Lower lobe of right lung (tissue), 2 donors: ENCODE measurements around the gene CHML. TPM values are rescaled to one million over a fixed set of nuclear protein-coding genes. Genes with fewer than 3 reads are reported as not detected.
"Not testable (repeated sequence)": the region's sequence is repeated elsewhere in the genome, so short reads cannot be mapped to it uniquely, and the experiment has no call there.

ENCODE experiments used
- ATAC-seq, 2 donors: fragments of 200-7000 bp; cut with Tn5 transposase; one replicate each; pipeline ENCODE4 v1.9.1; 2020 to 2022; ENCODE audit warnings: mild to moderate bottlenecking in 2 of 2, moderate library complexity in 2 of 2
- DNase-seq: peaks from one replicate; pipeline ENCODE4 v3.0.0-alpha.2; 2020
- H3K27ac ChIP-seq: fragments of 200-600 bp; one replicate; pipeline ENCODE4 v1.8.0; 2022
- H3K27me3 ChIP-seq: fragments of 200-600 bp; one replicate; pipeline ENCODE4 v1.8.0; 2022; ENCODE audit warnings: low read depth
- H3K36me3 ChIP-seq: fragments of 200-600 bp; one replicate; pipeline ENCODE4 v1.8.0; 2022; ENCODE audit warnings: mild to moderate bottlenecking
- H3K4me1 ChIP-seq: fragments of 200-600 bp; one replicate; pipeline ENCODE4 v1.8.0; 2022
- H3K4me3 ChIP-seq: fragments of 200-600 bp; one replicate; pipeline ENCODE4 v1.8.0; 2022; ENCODE audit warnings: mild to moderate bottlenecking
- H3K9me3 ChIP-seq: fragments of 200-600 bp; one replicate; pipeline ENCODE4 v1.8.0; 2022
- CTCF ChIP-seq: fragments of 200-600 bp; IDR thresholded peaks from one replicate; pipeline ENCODE4 v1.8.0; 2022; ENCODE audit warnings: antibody characterized with exemption, mild to moderate bottlenecking
- intact Hi-C: fragments of 100-400 bp; cut with DNase I; formaldehyde crosslinking; loops from one replicate; pipeline ENCODE4 v1.11.0; 2022
- total RNA-seq: library from RNA; stranded (reverse); fragmentation: NEBNext Ultra II Directional; extraction: Animal tissue kit (Norgen Biotek cat#: 25700); gene quantifications from one replicate; pipeline ENCODE4 v1.2.1, GENCODE V29; 2021
- donor health status: DM: no; HTN: yes; CAD: no; lungs with severe emphysema.

CHML gene
- total RNA-seq, 1 donor from 2014 or later, result 14.5 TPM

DNA sequence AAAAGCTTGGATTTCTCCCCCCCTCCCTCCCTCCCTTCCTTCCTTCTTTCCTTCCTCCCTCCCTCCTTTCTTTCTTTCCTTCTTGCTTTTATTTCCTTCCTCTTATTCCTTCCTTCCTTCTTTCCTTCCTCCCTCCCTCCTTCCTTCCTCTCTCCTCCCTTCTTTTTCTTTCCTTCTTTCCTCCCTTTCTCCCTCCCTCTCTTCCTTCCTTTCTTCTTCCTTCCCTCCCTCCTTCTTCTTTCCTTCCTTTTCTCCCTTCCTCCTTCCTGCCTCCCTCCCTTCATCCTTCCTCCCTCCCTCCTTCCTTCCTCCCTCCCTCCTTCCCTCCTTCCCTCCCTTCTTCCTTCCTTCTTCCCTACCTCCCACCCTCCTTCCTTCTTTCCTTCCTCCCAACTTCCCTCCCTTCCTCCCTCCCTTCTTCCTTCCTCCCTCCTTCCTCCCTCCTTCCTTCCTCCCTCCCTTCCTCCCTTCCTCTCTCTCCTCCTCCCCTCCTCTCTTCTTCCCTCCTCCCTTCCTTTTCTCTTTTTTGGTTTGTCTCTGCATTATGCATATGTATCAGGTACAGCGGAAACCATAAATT, 34.7 kb upstream of the CHML start:
- no peaks in the 10 kb centered on the region for H3K27me3 ChIP-seq
- H3K27ac ChIP-seq, result no peak overlapping the region
- no peak for ATAC-seq
- H3K4me1 ChIP-seq, result no peaks in the 10 kb centered on the region
- intact Hi-C loops, result no loop called here
- no peak overlapping the region for H3K4me3 ChIP-seq
- DNase-seq, result no peak
- TF ChIP-seq CTCF, result no peak
- H3K9me3 ChIP-seq, result no peaks in the 10 kb centered on the region
- H3K36me3 ChIP-seq, result no peaks in the 10 kb centered on the region

DNA sequence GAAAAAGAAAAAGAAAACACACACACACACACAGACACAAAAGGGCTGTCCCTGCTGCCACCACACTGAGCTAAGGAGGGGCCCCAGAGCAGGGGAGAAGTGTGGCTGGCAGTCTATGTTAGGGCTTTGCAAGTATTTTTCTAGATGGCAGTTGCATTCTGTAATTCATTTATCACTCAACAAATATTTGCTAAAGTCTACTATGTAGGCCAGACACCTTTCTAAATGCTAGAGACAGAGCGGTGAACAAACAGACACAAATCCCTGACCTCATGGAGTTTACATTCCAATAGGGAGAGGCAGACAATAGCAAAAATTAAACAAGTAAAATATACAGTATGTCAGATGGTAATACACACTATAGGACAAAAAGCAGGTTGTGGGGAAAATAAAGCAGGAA, 32.1 kb upstream of the CHML start:
- H3K4me3 ChIP-seq, result no peak overlapping the region
- H3K27ac ChIP-seq, result no peak overlapping the region
- no peaks in the 10 kb centered on the region for H3K36me3 ChIP-seq
- no peak for TF ChIP-seq CTCF
- no peaks in the 10 kb centered on the region for H3K9me3 ChIP-seq
- H3K4me1 ChIP-seq, result no peaks in the 10 kb centered on the region
- intact Hi-C loops, result no loop called here
- DNase-seq (no peak), ATAC-seq (no peak)
- no peaks in the 10 kb centered on the region for H3K27me3 ChIP-seq

- Histone ChIP-seq H3K27ac (no peak overlapping the region), H3K9me3 (no peaks in the 10 kb centered on the region), H3K27me3 (no peaks in the 10 kb centered on the region), H3K4me3 (no peak overlapping the region), H3K4me1 (no peaks in the 10 kb centered on the region), H3K36me3 (no peaks in the 10 kb centered on the region)
- intact Hi-C loops, result no loop called here
- ATAC-seq, result no peak
- no peak for TF ChIP-seq CTCF
- no peak for DNase-seq
These were observed 26.2 kb upstream of the CHML start for GRCh38 chr1:241666419-241666818.

- TF ChIP-seq CTCF, result no peak
- Histone ChIP-seq H3K36me3 (no peaks in the 10 kb centered on the region), H3K9me3 (no peaks in the 10 kb centered on the region), H3K4me3 (no peak overlapping the region), H3K27ac (no peak overlapping the region), H3K27me3 (no peaks in the 10 kb centered on the region), H3K4me1 (no peaks in the 10 kb centered on the region)
- ATAC-seq, result no peak
- intact Hi-C loops, result no loop called here
- DNase-seq, result no peak
These were observed 20.3 kb upstream of the CHML start for GRCh38 chr1:241660424-241660972.

GRCh38 chr1:241659016-241659415, 18.8 kb upstream of the CHML start:
- H3K27me3 ChIP-seq, H3K4me3 ChIP-seq, H3K27ac ChIP-seq, DNase-seq, H3K4me1 ChIP-seq, H3K36me3 ChIP-seq, ATAC-seq, H3K9me3 ChIP-seq, intact Hi-C loops: not testable (repeated sequence)

GRCh38 chr1:241658081-241658793, 18.1 kb upstream of the CHML start:
- intact Hi-C loops, result no loop called here
- Histone ChIP-seq H3K27ac (no peak overlapping the region), H3K27me3 (no peaks in the 10 kb centered on the region), H3K36me3 (no peaks in the 10 kb centered on the region), H3K9me3 (no peaks in the 10 kb centered on the region), H3K4me3 (no peak overlapping the region), H3K4me1 (no peaks in the 10 kb centered on the region)
- ATAC-seq (no peak), DNase-seq (no peak)
- no peak for TF ChIP-seq CTCF
